AG09309 (cell line): ENCODE measurements around the gene GMEB2.
"Not testable (repeated sequence)": the region's sequence is repeated elsewhere in the genome, so short reads cannot be mapped to it uniquely, and the experiment has no call there.

Source experiments
- DNase-seq: peaks from one replicate; pipeline ENCODE4 v3.0.0-alpha.2; 2010; ENCODE audit warnings: low read depth
- H3K4me3 ChIP-seq: 2 replicates; pipeline ENCODE4 v1.5.1; 2011; ENCODE audit warnings: mild to moderate bottlenecking, low read depth, low read length, moderate library complexity; ENCODE audit not compliant: control insufficient read depth
- TF ChIP-seq, protein P1 (sequence below): IDR thresholded peaks from 2 replicates; pipeline ENCODE4 v1.5.1; 2011; ENCODE audit warnings: mild to moderate bottlenecking, low read depth, low read length, inconsistent platforms; ENCODE audit not compliant: insufficient read depth, control insufficient read depth; ENCODE audit errors: missing control alignments

The GMEB2 gene

GRCh38 chr20:63619505-63619904 lies 7.4 kb downstream of the GMEB2 start:
- no peak for DNase-seq
- no peak overlapping the region for H3K4me3 ChIP-seq
- TF ChIP-seq, protein P1, sequence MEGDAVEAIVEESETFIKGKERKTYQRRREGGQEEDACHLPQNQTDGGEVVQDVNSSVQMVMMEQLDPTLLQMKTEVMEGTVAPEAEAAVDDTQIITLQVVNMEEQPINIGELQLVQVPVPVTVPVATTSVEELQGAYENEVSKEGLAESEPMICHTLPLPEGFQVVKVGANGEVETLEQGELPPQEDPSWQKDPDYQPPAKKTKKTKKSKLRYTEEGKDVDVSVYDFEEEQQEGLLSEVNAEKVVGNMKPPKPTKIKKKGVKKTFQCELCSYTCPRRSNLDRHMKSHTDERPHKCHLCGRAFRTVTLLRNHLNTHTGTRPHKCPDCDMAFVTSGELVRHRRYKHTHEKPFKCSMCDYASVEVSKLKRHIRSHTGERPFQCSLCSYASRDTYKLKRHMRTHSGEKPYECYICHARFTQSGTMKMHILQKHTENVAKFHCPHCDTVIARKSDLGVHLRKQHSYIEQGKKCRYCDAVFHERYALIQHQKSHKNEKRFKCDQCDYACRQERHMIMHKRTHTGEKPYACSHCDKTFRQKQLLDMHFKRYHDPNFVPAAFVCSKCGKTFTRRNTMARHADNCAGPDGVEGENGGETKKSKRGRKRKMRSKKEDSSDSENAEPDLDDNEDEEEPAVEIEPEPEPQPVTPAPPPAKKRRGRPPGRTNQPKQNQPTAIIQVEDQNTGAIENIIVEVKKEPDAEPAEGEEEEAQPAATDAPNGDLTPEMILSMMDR: no peak

DNA sequence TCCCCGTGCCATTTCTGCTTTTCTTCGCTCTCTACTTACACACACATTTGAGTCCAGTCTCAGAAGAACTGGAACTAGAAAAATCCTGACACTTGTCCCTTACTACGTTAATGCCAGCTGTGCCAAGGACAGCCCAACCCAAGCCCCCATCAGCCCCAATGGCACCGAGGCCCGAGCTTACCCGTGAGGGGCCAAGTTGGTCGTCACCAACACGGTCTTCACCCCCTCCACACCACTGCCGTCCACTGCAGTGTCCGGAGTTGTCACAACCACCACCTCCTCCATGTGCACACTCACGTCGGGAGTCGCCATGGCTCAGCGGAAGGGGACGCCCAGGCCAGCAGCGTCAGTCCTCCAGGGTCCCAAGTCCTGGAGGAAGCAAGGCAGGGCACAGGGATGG lies 7.8 kb downstream of the GMEB2 start:
- TF ChIP-seq, protein P1: no peak
- DNase-seq: no peak
- no peak overlapping the region for H3K4me3 ChIP-seq

DNA sequence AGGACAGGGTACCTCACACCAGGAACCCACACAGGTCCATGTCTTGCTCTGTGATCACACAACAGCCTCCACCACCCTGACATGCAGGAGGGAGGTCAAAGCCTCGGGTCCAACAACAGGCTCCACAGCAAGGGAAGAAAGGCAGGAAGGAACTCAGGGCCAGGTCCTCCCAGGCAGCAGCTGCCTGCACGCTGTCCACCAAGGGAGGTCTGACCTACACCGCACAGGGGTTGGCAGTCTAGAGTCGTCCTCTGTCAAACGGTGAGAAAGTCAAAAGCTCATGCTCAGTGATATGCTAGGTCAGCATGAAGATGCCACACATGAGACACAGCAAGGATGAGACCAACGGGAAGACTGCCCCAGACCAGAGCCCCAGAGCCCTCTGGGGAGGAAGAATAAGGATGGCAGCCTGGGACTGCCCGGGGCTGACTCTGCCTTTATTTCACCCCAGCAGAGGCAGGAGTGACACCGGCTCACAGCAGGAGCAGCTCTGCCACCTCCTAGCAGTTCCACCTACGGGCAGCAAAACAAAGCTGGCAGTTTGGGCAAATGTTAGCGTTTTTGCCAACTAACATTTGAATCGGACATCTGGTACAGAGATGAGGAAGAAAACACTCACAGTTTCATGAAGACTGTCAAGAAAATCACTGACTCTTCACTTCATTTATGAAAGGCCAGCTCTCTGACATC lies 8.5 kb downstream of the GMEB2 start:
- TF ChIP-seq, protein P1: no peak

DNA sequence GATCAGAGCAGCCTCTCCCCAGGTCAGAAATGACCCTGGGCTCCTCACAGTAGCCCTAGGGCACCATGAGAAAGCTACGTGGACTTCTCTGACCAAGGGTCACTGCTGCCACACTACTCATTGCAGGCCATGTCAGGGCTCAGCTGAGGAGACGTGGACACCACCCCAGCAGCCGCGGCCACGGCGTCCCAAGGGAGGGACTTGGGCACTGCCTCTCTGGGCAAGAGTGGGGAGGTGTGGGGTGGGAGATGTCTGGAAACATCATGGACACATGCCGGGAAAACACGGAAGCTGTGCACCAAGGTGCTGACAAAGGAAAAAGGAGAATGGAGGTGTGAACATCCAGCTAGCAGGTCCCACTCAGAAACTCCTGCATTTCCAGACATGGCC lies 9.0 kb downstream of the GMEB2 start:
- TF ChIP-seq, protein P1: no peak
- H3K4me3 ChIP-seq: no peak overlapping the region
- DNase-seq: no peak

More for the DNA sequence above, 8.5 kb downstream of the GMEB2 start:
- H3K4me3 ChIP-seq: no peak overlapping the region
- no peak for DNase-seq

DNA sequence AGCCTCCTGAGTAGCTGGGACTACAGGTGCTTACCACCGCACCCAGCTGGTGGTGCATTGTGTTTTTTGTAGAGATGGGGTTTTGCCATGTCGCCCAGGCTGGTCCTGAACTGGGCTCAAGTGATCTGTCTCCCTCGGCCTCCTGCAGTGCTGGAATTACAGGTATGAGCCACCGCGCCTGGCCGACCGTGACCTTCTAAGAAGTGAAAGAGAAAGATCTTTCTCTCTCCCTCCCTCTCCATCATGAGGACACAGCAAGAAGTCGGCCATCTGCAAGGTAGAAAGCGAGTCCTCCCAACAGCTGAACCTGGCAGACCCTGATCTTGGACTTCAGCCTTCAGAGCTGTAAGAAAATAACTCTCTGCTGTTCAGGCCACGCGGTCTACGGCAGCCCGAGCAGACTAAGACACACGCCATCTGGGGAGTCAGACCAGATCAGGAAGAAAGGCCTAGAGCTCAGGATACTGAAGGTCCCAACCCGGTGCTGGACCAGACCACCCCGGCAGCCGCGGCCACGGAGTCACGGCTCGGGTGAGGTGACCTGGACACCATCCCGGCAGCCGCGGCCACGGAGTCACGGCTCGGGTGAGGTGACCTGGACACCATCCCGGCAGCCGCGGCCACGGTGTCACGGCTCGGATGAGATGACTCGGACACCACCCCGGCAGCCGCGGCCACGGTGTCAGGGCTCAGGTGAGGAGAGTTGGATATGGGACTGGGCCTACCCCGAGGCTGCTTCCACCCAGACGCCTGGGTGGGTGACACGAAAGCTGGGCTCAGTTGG lies 9.6 kb downstream of the GMEB2 start:
- DNase-seq: no peak
- no peak overlapping the region for H3K4me3 ChIP-seq
- TF ChIP-seq, protein P1: no peak

GRCh38 chr20:63613863-63614594 lies 12.9 kb downstream of the GMEB2 start:
- TF ChIP-seq, protein P1: peak; percentile 31
- not testable (repeated sequence) for DNase-seq, H3K4me3 ChIP-seq
